K562 (cell line): Measurements from ENCODE around the gene RBM5. TPM values are rescaled to one million over a fixed set of nuclear protein-coding genes. Genes with fewer than 3 reads are reported as not detected.
A peak's percentile ranks its signal among the peaks of the same experiment; 100 is the strongest.

Experiments used
- ATAC-seq: fragments of 200-7000 bp; cut with Tn5 transposase; 3 replicates; pipeline ENCODE4 v1.9.1; 2020; ENCODE audit warnings: moderate library complexity
- BruUV-seq: library from RNA; stranded (reverse); fragments of 400-500 nt; replicated peaks from 2 replicates; lab custom pipeline; 2021; lab: Mats Ljungman, UMichigan
- CTCF ChIA-PET: fragments of 300-600 bp; formaldehyde crosslinking; extraction: SDS; loops from one replicate; lab custom pipeline; 2021; ENCODE audit warnings: low intra/inter-chr PET ratio; lab: Yijun Ruan, JAX
- POLR2A ChIA-PET: fragments of 300-600, 350-650 bp; sonication (Branson Sonifier 250); formaldehyde crosslinking; extraction: SDS; loops from one replicate; lab custom pipeline; 2021; ENCODE audit warnings: antibody characterized with exemption, inconsistent platforms; lab: Yijun Ruan, JAX
- DNase-seq, 4 experiments: peaks; one replicate each; pipeline versions ENCODE4 v3.0.0 to v3.0.0-alpha.2; 2011 to 2018; ENCODE audit warnings: low spot score in 3 of 4, mixed read lengths in 3 of 4; ENCODE audit errors: extremely low read depth in 1 of 4
- FAIRE-seq: peaks from 2 replicates; lab custom pipeline; 2011; peaks lifted over from hg19 to GRCh38; lab: Jason Lieb, UNC
- H2AFZ ChIP-seq: 2 replicates; pipeline ENCODE4 v1.6.0; 2011; ENCODE audit warnings: low read depth, low read length, control low read depth, inconsistent platforms
- H3K27ac ChIP-seq: fragments of 200-600 bp; 3 replicates; pipeline ENCODE4 v1.8.0; 2011; ENCODE audit warnings: low read depth, mild to moderate bottlenecking, control low read depth, inconsistent platforms, low read length, moderate library complexity, mixed read lengths; ENCODE audit errors: extremely low read depth
- H3K27me3 ChIP-seq, 2 experiments: fragments of 300-600 bp in 1 of 2; 2 replicates in 1 of 2; 3 replicates in 1 of 2; pipeline versions ENCODE4 v1.6.0 to v1.8.0; 2011; ENCODE audit warnings: inconsistent platforms in 2 of 2, low read length in 2 of 2, mild to moderate bottlenecking in 1 of 2, mixed read lengths in 1 of 2, moderate library complexity in 1 of 2; ENCODE audit not compliant: control insufficient read depth in 2 of 2, insufficient read depth in 2 of 2
- H3K36me3 ChIP-seq: fragments of 300-600 bp; 3 replicates; pipeline ENCODE4 v1.8.0; 2011; ENCODE audit warnings: mild to moderate bottlenecking, low read length, inconsistent platforms; ENCODE audit not compliant: control insufficient read depth, insufficient read depth
- H3K4me1 ChIP-seq, 2 experiments: fragments of 200-600 bp in 1 of 2; replicated peaks in 1 of 2; 2 replicates in 1 of 2; 3 replicates in 1 of 2; pipeline versions ENCODE4 v1.5.1 to v1.8.0; 2011; ENCODE audit warnings: inconsistent platforms in 2 of 2, low read length in 2 of 2, mild to moderate bottlenecking in 1 of 2, mixed read lengths in 1 of 2, moderate library complexity in 1 of 2; ENCODE audit not compliant: control insufficient read depth in 2 of 2, insufficient read depth in 2 of 2
- H3K4me2 ChIP-seq: 2 replicates; pipeline ENCODE4 v1.6.1; 2011; ENCODE audit warnings: low read length, control low read depth, inconsistent platforms, mixed read lengths; ENCODE audit not compliant: insufficient read depth
- H3K4me3 ChIP-seq: fragments of 200-600 bp; sonication (generic), shearing (Covaris generic); 2 replicates; pipeline ENCODE4 v1.5.1; 2016; ENCODE audit warnings: control low read depth, inconsistent platforms
- H3K79me2 ChIP-seq: fragments of 200-600 bp; 3 replicates; pipeline ENCODE4 v1.8.0; 2011; ENCODE audit warnings: low read length, inconsistent platforms; ENCODE audit not compliant: control insufficient read depth, insufficient read depth
- H3K9ac ChIP-seq, 2 experiments: 2 replicates each; pipeline versions ENCODE4 v1.6.0 to v1.6.1; 2011; ENCODE audit warnings: low read depth in 2 of 2, low read length in 2 of 2, control low read depth in 1 of 2, inconsistent platforms in 1 of 2, mild to moderate bottlenecking in 1 of 2, mixed read lengths in 1 of 2; ENCODE audit not compliant: insufficient read depth in 1 of 2
- H3K9me1 ChIP-seq: one replicate; pipeline ENCODE4 v1.6.0; 2011; ENCODE audit warnings: inconsistent platforms, mild to moderate bottlenecking, low read length, moderate library complexity; ENCODE audit not compliant: control insufficient read depth, insufficient read depth
- H3K9me3 ChIP-seq: replicated peaks from 2 replicates; pipeline ENCODE4 v1.5.1; 2011; ENCODE audit warnings: low read depth, low read length, inconsistent platforms; ENCODE audit not compliant: control insufficient read depth, insufficient read depth
- H4K20me1 ChIP-seq: replicated peaks from 2 replicates; pipeline ENCODE4 v1.6.1; 2011; ENCODE audit warnings: low read length, inconsistent platforms, mixed read lengths; ENCODE audit not compliant: control insufficient read depth, insufficient read depth
- CBFA2T3 ChIP-seq: fragments of 450-650 bp; IDR thresholded peaks from 2 replicates; pipeline ENCODE4 v1.6.1; 2017
- CREB1 ChIP-seq, 2 experiments: sonication (generic) in 1 of 2; formaldehyde crosslinking in 1 of 2; IDR thresholded peaks; 2 replicates each; pipeline versions ENCODE4 v1.6.1 to v1.8.0; 2012 to 2022; ENCODE audit warnings: inconsistent platforms in 1 of 2, mild to moderate bottlenecking in 1 of 2, missing genetic modification reagents in 1 of 2, moderate library complexity in 1 of 2
- CXXC5 ChIP-seq: fragments of 250-450 bp; sonication (Bioruptor Pico); IDR thresholded peaks from 2 replicates; pipeline ENCODE4 v1.8.0; 2022; ENCODE audit warnings: inconsistent platforms, mild to moderate bottlenecking, moderate library complexity
- MAFF ChIP-seq: IDR thresholded peaks from 2 replicates; pipeline ENCODE4 v1.6.1; 2012; ENCODE audit warnings: low read length, improper control_type of control experiment
- NCOA6 ChIP-seq: fragments of 450-650 bp; IDR thresholded peaks from 2 replicates; pipeline ENCODE4 v1.6.1; 2017; ENCODE audit warnings: mild to moderate bottlenecking
- RBBP5 ChIP-seq: fragments of 200-600 bp; sonication (generic); IDR thresholded peaks from 2 replicates; pipeline ENCODE4 v1.6.1; 2012; ENCODE audit warnings: borderline replicate concordance, mild to moderate bottlenecking, low read length, control low read depth, inconsistent platforms; ENCODE audit not compliant: insufficient read depth, poor library complexity, severe bottlenecking
- RFX5 ChIP-seq: IDR thresholded peaks from 2 replicates; pipeline ENCODE4 v1.6.1; 2011; ENCODE audit warnings: low read depth, mild to moderate bottlenecking, improper control_type of control experiment, low read length
- SAP30 ChIP-seq: fragments of 200-600 bp; sonication (generic); IDR thresholded peaks from 2 replicates; pipeline ENCODE4 v1.6.1; 2012; ENCODE audit warnings: borderline replicate concordance, low read depth, mild to moderate bottlenecking, moderate library complexity, low read length, control low read depth, inconsistent platforms; ENCODE audit not compliant: insufficient read depth, poor library complexity, severe bottlenecking
- SMARCE1 ChIP-seq: fragments of 450-650 bp; IDR thresholded peaks from 2 replicates; pipeline ENCODE4 v1.7.1; 2016; ENCODE audit warnings: mild to moderate bottlenecking
- TAL1 ChIP-seq: fragments of 450-650 bp; IDR thresholded peaks from 2 replicates; pipeline ENCODE4 v1.6.1; 2016; ENCODE audit warnings: mild to moderate bottlenecking
- TCF3 ChIP-seq: sonication (generic); formaldehyde crosslinking; IDR thresholded peaks from 2 replicates; pipeline ENCODE4 v1.4.0; 2020; ENCODE audit warnings: mild to moderate bottlenecking, missing genetic modification reagents
- ZFP1 ChIP-seq: fragments of 450-650 bp; formaldehyde crosslinking; IDR thresholded peaks from 2 replicates; pipeline ENCODE4 v1.4.0; 2020; ENCODE audit warnings: mild to moderate bottlenecking, mixed read lengths
- ZNF445 ChIP-seq: fragments of 250-450 bp; sonication (Bioruptor Pico); IDR thresholded peaks from 2 replicates; pipeline ENCODE4 v1.4.0; 2020; ENCODE audit warnings: low read depth, mild to moderate bottlenecking, moderate library complexity
- ZNF780A ChIP-seq: fragments of 250-450 bp; sonication (Bioruptor Pico); IDR thresholded peaks from 2 replicates; pipeline ENCODE4 v1.5.0; 2021; ENCODE audit warnings: mild to moderate bottlenecking
- WGBS: fragments of 100-300 bp; shearing (Covaris generic); methylation state at CpG from one replicate; pipeline ENCODE4 v1.1.6; 2016; ENCODE audit warnings: low coverage, mixed read lengths; ENCODE audit not compliant: insufficient coverage; ENCODE audit errors: missing lambda C conversion rate; 5-methylcytosine and 5-hydroxymethylcytosine counted together
- in situ Hi-C: fragments of 300-500 bp; cut with MboI; formaldehyde crosslinking; loops from 4 replicates; pipeline ENCODE4 v1.15.0; 2018; ENCODE audit warnings: inconsistent platforms, mixed read lengths
- intact Hi-C: fragments of 100-400 bp; cut with micrococcal nuclease; formaldehyde crosslinking; loops from 2 replicates; pipeline ENCODE4 v1.14.2; 2022
- polyA plus RNA-seq, 8 experiments: library from polyadenylated mRNA; depleted of rRNA in 4 of 8; stranded (reverse) in 5 of 8; unstranded in 3 of 8; fragments of >200 nt; fragmentation: Nextera tagmentation in 2 of 8; fragmentation: Illumina TruSeq in 1 of 8; extraction: Ambion mirVana in 2 of 8; extraction: Trizol in 1 of 8; gene quantifications; 2 replicates each; pipeline versions ENCODE4 v1.2.1 to v1.2.3, GENCODE V29; 2011 to 2014; ENCODE audit warnings: inconsistent platforms in 1 of 8, missing spikeins in 1 of 8
- total RNA-seq, 7 experiments: library from RNA; depleted of rRNA in 6 of 7; stranded (reverse); fragments of >200 nt in 6 of 7; fragmentation: Illumina TruSeq in 2 of 7; extraction: Trizol in 2 of 7; gene quantifications; 2 replicates each; pipeline versions ENCODE4 v1.2.1 to v1.2.3, GENCODE V29; 2011 to 2021; ENCODE audit warnings: low replicate concordance in 1 of 7
- TF ChIP-seq, protein P1 (sequence below): fragments of 450-650 bp; IDR thresholded peaks from 2 replicates; pipeline ENCODE4 v1.6.1; 2016; ENCODE audit warnings: antibody characterized with exemption

The RBM5 gene
- total and polyA plus RNA-seq, 9 of the 15 experiments (the other 6 are each of a cell fraction or from before 2014, with no cell fraction given) = 24.5 to 153 (median 81.6) TPM

DNA sequence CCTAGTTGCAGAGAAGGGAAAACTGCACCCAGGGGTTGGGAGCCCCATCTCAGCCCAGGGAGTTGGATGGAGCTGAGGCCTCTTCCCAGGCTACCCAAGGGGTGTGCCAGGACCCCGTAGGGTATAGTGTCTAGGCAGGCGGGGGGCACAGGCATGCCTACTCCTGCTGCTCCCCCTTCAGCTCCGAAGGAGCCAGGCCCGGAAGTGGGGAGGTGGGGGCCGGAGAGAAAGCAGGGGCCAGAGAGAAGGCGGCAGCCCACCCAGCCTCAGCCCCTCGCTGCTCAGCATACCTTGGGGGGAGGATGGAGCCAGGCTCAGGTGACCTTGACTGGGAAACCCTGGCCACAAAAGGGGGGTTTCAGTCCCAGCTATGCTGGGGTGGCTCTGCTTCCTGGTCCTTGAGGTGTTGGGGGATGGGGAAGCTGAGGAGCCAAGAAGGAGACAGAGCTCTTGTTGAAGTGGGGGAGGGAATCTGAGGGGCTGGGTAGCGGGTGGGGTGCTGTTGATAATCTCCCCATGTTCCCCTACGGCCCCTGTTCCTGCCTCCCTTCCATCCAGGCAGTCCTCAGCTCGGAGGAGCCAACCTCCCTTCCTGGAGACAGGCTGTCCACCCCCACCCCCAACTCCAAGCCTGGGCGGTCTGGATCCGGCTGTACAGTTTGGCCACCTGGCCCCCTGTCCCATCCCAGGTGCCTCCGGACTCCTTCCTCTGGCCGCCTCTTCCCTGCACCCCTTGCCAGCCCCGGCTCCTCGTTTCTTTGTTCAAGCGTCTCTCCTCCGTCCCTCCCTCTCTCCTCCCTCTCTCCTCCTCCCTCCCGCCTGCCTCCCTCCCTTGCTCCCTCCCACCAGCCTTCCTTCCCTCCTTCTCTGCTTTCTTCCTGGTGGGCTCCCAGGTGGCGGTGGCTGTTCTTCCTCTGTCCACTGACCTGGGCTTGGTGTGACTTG, 68.1 kb downstream of the RBM5 start (continued):
- no peak for TF ChIP-seq CREB1 (IDR thresholded peaks at IDR 0.05)
- no peak for TF ChIP-seq CREB1 (CRISPR knock-in tag; IDR thresholded peaks at IDR 0.05)
- TF ChIP-seq ZNF445 (CRISPR knock-in tag) = no peak
- no peak for TF ChIP-seq RFX5

DNA sequence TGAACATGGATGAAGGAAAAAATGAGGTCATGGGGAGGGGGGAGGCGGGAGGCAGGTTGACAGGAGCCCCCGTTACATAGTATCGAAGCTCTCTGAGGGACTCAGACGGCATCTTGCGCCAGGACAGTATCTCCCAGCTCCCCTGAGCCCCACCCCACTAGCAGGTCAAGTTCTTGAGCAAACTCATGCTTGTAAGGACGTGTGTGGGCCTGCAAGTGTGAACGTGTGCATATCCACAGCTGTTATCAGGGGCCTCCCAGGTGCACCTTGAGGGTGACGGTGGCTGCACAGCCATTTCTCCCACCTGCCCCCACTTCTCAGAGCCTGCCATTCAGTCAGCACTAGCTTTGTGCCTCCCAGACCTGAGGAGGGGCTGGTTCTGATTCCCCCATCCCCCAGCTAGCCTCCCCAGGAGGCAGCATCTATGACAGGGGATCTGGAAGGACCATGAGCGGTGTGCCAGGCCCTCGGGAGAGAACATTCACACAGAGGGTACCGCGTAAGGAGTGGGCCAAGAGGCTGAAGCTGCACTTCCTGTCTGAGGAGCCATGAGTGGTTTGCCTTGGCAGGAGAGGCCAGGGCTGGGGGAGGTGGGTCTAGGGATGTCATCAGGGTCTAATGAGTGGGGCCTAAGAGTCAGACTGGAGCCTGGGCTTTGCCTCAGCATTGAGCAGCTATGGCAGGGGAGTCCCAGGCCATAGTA, 69.3 kb downstream of the RBM5 start:
- intact Hi-C loops = no loop called here
- no peaks in the 10 kb centered on the region; the same call in 2 of the 3 replicates for H3K79me2 ChIP-seq
- H3K9me3 ChIP-seq = no peaks in the 10 kb centered on the region
- ATAC-seq (peak; percentile 15), DNase-seq (peak; percentile 29 to 55 (median 42)), FAIRE-seq (peak; percentile 11)
- no peaks in the 10 kb centered on the region for H3K9me1 ChIP-seq
- H3K36me3 ChIP-seq = no peaks in the 10 kb centered on the region
- BruUV-seq = no TSS peak
- 39% methylated on average over 12 of the region's 12 CpGs for WGBS
- H4K20me1 ChIP-seq = no peaks in the 10 kb centered on the region; the same call in 1 of the 2 replicates
- no peak overlapping the region for H3K4me3 ChIP-seq
- in situ Hi-C loops = no loop called here
- peaks cover 9 to 58% of the 10 kb centered on the region in 2 experiments; a peak in 4 of 5 replicates for H3K4me1 ChIP-seq
- no peak overlapping the region for H2AFZ ChIP-seq
- peak overlapping the region in 1 of 2 experiments; percentile 19; a peak in 1 of 4 replicates for H3K9ac ChIP-seq
- CTCF ChIA-PET = no interaction called here
- H3K27me3 ChIP-seq = no peaks in the 10 kb centered on the region
- H3K4me2 ChIP-seq = no peak overlapping the region
- POLR2A ChIA-PET = interaction anchor here (0.6 to 0.7 kb wide), 2 partner anchors 22 to 79 kb away, joined by 3 read pairs; no protein-coding TSS in a partner anchor
- H3K27ac ChIP-seq = no peak overlapping the region
- TF ChIP-seq CXXC5 (CRISPR knock-in tag) (0 out of 2 replicates have a peak, but pooled peaks have one; percentile 14), CBFA2T3 (peak; percentile 62), MAFF (no peak), RBBP5 (peak; percentile 0), NCOA6 (no peak), TAL1 (peak; percentile 30; the same call in 1 of the 2 replicates), SAP30 (no peak), ZFP1 (CRISPR knock-in tag) (no peak), TCF3 (CRISPR knock-in tag) (peak; percentile 73), ZNF780A (CRISPR knock-in tag) (no peak), SMARCE1 (no peak), CREB1 (IDR thresholded peaks at IDR 0.05) (no peak), CREB1 (CRISPR knock-in tag; IDR thresholded peaks at IDR 0.05) (0 out of 2 replicates have a peak, but pooled peaks have one; percentile 15)
- TF ChIP-seq, protein P1, sequence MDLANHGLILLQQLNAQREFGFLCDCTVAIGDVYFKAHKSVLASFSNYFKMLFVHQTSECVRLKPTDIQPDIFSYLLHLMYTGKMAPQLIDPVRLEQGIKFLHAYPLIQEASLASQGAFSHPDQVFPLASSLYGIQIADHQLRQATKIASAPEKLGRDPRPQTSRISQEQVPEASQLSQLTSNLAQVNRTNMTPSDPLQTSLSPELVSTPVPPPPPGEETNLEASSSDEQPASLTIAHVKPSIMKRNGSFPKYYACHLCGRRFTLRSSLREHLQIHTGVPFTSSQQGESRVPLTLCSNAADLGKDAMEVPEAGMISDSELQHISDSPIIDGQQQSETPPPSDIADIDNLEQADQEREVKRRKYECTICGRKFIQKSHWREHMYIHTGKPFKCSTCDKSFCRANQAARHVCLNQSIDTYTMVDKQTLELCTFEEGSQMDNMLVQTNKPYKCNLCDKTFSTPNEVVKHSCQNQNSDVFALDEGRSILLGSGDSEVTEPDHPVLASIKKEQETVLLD = no peak
